Measurements from ENCODE around the gene MED12.

DNA sequence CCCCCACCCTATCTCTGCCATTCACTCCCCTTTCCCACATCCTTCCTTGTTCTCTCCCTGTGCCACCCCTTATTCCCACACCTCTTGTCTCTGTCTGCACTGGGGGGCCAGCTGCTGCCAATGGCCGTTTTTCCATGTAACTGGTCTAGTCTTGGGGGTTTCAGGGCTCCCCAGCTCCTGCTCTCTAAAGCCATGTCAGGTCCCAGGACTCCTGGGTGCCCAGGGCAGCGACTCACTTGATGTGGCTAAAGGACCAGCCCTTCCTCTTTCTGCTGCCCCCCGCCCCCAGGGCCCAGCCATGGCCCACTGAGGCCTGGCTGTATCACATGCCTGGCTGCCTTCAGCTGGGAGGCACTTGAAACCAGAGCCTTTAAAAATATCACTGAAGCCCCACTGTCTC lies 36.2 kb downstream of the MED12 start:
- no peak for TF ChIP-seq POLR2AphosphoS5 (IDR thresholded peaks at IDR 0.05)
- no peak for TF ChIP-seq CTCF (IDR thresholded peaks at IDR 0.05)
- TF ChIP-seq POLR2A (IDR thresholded peaks at IDR 0.05): no peak
